HepG2 (cell line): ENCODE measurements around the gene MGMT. TPM values are rescaled to one million over a fixed set of nuclear protein-coding genes. Genes with fewer than 3 reads are reported as not detected.

ENCODE experiments used
- ATAC-seq: fragments of 200-7000 bp; cut with Tn5 transposase; 3 replicates; pipeline ENCODE4 v1.9.1; 2020; ENCODE audit warnings: mild to moderate bottlenecking, moderate library complexity
- BruUV-seq: library from RNA; stranded (reverse); fragments of 400-500 nt; replicated peaks from 2 replicates; lab custom pipeline; 2021; lab: Mats Ljungman, UMichigan
- CTCF ChIA-PET: fragments of 300-600 bp; formaldehyde crosslinking; extraction: SDS; loops from one replicate; lab custom pipeline; 2021; ENCODE audit warnings: low total read pairs, inconsistent platforms, low intra/inter-chr PET ratio; lab: Yijun Ruan, JAX
- POLR2A ChIA-PET: fragments of 350-600 bp; sonication (Branson Sonifier 250); formaldehyde crosslinking; loops from one replicate; lab custom pipeline; 2020; ENCODE audit warnings: antibody characterized with exemption, inconsistent platforms; lab: Yijun Ruan, JAX
- DNase-seq: peaks from one replicate; pipeline ENCODE4 v3.0.0-alpha.2; 2015; ENCODE audit warnings: low spot score
- FAIRE-seq: peaks from 3 replicates; lab custom pipeline; 2011; peaks lifted over from hg19 to GRCh38; lab: Jason Lieb, UNC
- H2AFZ ChIP-seq: one replicate; pipeline ENCODE4 v1.6.1; 2011; ENCODE audit warnings: low read length, inconsistent platforms
- H3K27ac ChIP-seq: fragments of 300-600 bp; 3 replicates; pipeline ENCODE4 v1.8.0; 2011; ENCODE audit warnings: mixed run types, mild to moderate bottlenecking, mixed read lengths, low read length, inconsistent platforms; ENCODE audit not compliant: insufficient read depth; ENCODE audit errors: extremely low read length
- H3K27me3 ChIP-seq, 2 experiments: fragments of 200-600 bp in 1 of 2; 2 replicates in 1 of 2; 3 replicates in 1 of 2; pipeline versions ENCODE4 v1.6.0 to v1.8.0; 2011; ENCODE audit warnings: low read length in 2 of 2, mild to moderate bottlenecking in 2 of 2, moderate library complexity in 2 of 2, inconsistent platforms in 1 of 2; ENCODE audit not compliant: insufficient read depth in 2 of 2, control insufficient read depth in 1 of 2
- H3K36me3 ChIP-seq, 2 experiments: fragments of 200-600 bp in 1 of 2; replicated peaks in 1 of 2; 2 replicates in 1 of 2; 3 replicates in 1 of 2; pipeline versions ENCODE4 v1.5.1 to v1.8.0; 2011; ENCODE audit warnings: low read length in 2 of 2, inconsistent platforms in 1 of 2; ENCODE audit not compliant: insufficient read depth in 2 of 2, control insufficient read depth in 1 of 2
- H3K4me1 ChIP-seq: 2 replicates; pipeline ENCODE4 v1.5.1; 2012; ENCODE audit warnings: low read length, inconsistent platforms; ENCODE audit not compliant: insufficient read depth
- H3K4me2 ChIP-seq: 2 replicates; pipeline ENCODE4 v1.6.0; 2011; ENCODE audit warnings: low read depth, low read length, inconsistent platforms
- H3K4me3 ChIP-seq, 3 experiments: fragments of 200-600 bp in 1 of 3; sonication (generic), shearing (Covaris generic) in 1 of 3; replicated peaks in 1 of 3; 2 replicates each; pipeline ENCODE4 v1.5.1; 2011 to 2016; ENCODE audit warnings: low read length in 3 of 3, inconsistent platforms in 2 of 3, low read depth in 2 of 3, mild to moderate bottlenecking in 2 of 3, control low read depth in 1 of 3, mixed read lengths in 1 of 3; ENCODE audit not compliant: insufficient read depth in 1 of 3
- H3K79me2 ChIP-seq: one replicate; pipeline ENCODE4 v1.6.1; 2011; ENCODE audit warnings: low read length, inconsistent platforms; ENCODE audit not compliant: insufficient read depth
- H3K9ac ChIP-seq: 2 replicates; pipeline ENCODE4 v1.6.0; 2011; ENCODE audit warnings: mild to moderate bottlenecking, low read depth, low read length, inconsistent platforms; ENCODE audit not compliant: insufficient read depth
- H3K9me3 ChIP-seq: 2 replicates; pipeline ENCODE4 v1.5.1; 2012; ENCODE audit warnings: mild to moderate bottlenecking, low read length
- H4K20me1 ChIP-seq: 2 replicates; pipeline ENCODE4 v1.6.0; 2011; ENCODE audit warnings: inconsistent platforms, mild to moderate bottlenecking, low read length, moderate library complexity; ENCODE audit not compliant: insufficient read depth
- CBX2 ChIP-seq, 2 experiments: fragments of 200-600 bp in 1 of 2; sonication (generic); formaldehyde crosslinking in 1 of 2; IDR thresholded peaks; 2 replicates each; pipeline versions ENCODE4 v1.7.0 to v1.8.1; 2018 to 2022; ENCODE audit warnings: low read depth in 2 of 2, low read length in 1 of 2, mild to moderate bottlenecking in 1 of 2, missing genetic modification reagents in 1 of 2
- FUBP1 ChIP-seq: sonication (generic); formaldehyde crosslinking; IDR thresholded peaks from 2 replicates; pipeline ENCODE4 v1.5.1; 2020; ENCODE audit warnings: missing genetic modification reagents, mild to moderate bottlenecking, borderline replicate concordance
- GABPB1 ChIP-seq: IDR thresholded peaks from 2 replicates; pipeline ENCODE4 v1.6.1; 2016; ENCODE audit warnings: mild to moderate bottlenecking, missing genetic modification reagents, moderate library complexity, missing compliant biosample characterization
- GLMP ChIP-seq: sonication (generic); formaldehyde crosslinking; IDR thresholded peaks from 2 replicates; pipeline ENCODE4 v1.9.0; 2021; ENCODE audit warnings: missing genetic modification reagents, mild to moderate bottlenecking, borderline replicate concordance
- GTF2F1 ChIP-seq: fragments of 150-350 bp; IDR thresholded peaks from 2 replicates; pipeline ENCODE4 v1.6.1; 2014; ENCODE audit warnings: low read length
- HIC2 ChIP-seq: sonication (generic); formaldehyde crosslinking; IDR thresholded peaks from 2 replicates; pipeline ENCODE4 v1.9.0; 2022; ENCODE audit warnings: low read depth, missing genetic modification reagents
- HNRNPLL ChIP-seq: fragments of 200-400 bp; formaldehyde crosslinking; IDR thresholded peaks from 2 replicates; pipeline ENCODE4 v1.6.1; 2017; ENCODE audit warnings: mild to moderate bottlenecking, low read depth, low read length; ENCODE audit not compliant: poor library complexity, severe bottlenecking
- HOXA9 ChIP-seq: sonication (generic); formaldehyde crosslinking; IDR thresholded peaks from 2 replicates; pipeline ENCODE4 v1.8.1; 2022; ENCODE audit warnings: missing genetic modification reagents, mild to moderate bottlenecking, moderate library complexity, borderline replicate concordance
- PAX8 ChIP-seq: sonication (generic); formaldehyde crosslinking; IDR thresholded peaks from 2 replicates; pipeline ENCODE4 v1.8.0; 2022; ENCODE audit warnings: mild to moderate bottlenecking, missing genetic modification reagents, borderline replicate concordance
- PRPF4 ChIP-seq: fragments of 200-400 bp; formaldehyde crosslinking; IDR thresholded peaks from 2 replicates; pipeline ENCODE4 v1.6.1; 2016; ENCODE audit warnings: low read length, low read depth; ENCODE audit not compliant: poor library complexity, severe bottlenecking
- RNF2 ChIP-seq: fragments of 450-650 bp; conservative IDR thresholded peaks from 2 replicates; pipeline ENCODE4 v1.6.1; 2016; ENCODE audit warnings: low read depth
- SALL2 ChIP-seq: sonication (generic); formaldehyde crosslinking; IDR thresholded peaks from 2 replicates; pipeline ENCODE4 v1.8.1; 2023; ENCODE audit warnings: mild to moderate bottlenecking, missing genetic modification reagents, inconsistent platforms
- SP5 ChIP-seq: IDR thresholded peaks from 2 replicates; pipeline ENCODE4 v1.6.1; 2016; ENCODE audit warnings: low read depth, borderline replicate concordance
- XRCC5 ChIP-seq: fragments of 200-400 bp; formaldehyde crosslinking; optimal IDR thresholded peaks from 2 replicates; pipeline ENCODE3; 2017; ENCODE audit warnings: mild to moderate bottlenecking, low read length
- ZFP91 ChIP-seq: sonication (generic); formaldehyde crosslinking; IDR thresholded peaks from 2 replicates; pipeline ENCODE4 v1.9.0; 2022; ENCODE audit warnings: missing genetic modification reagents, mild to moderate bottlenecking, borderline replicate concordance
- WGBS: methylation state at CpG from one replicate; pipeline ENCODE4 v1.1.6; 2017; ENCODE audit warnings: low lambda C conversion rate; 5-methylcytosine and 5-hydroxymethylcytosine counted together
- in situ Hi-C: cut with HindIII; loops from 2 replicates; pipeline ENCODE4 v1.10.0; 2017; ENCODE audit warnings: low pct_unique_long_range_greater_than_20kb; ENCODE audit not compliant: extremely low pct_ligation_motif_present
- intact Hi-C: fragments of 100-400 bp; cut with micrococcal nuclease; formaldehyde crosslinking; loops from one replicate; pipeline ENCODE4 v1.10.0; 2022; ENCODE audit not compliant: unreplicated experiment
- polyA plus RNA-seq, 8 experiments: library from polyadenylated mRNA; depleted of rRNA in 3 of 8; stranded (reverse) in 7 of 8; unstranded in 1 of 8; fragments of >200 nt; fragmentation: Illumina TruSeq in 4 of 8; extraction: Trizol in 4 of 8; gene quantifications; 2 replicates each; pipeline versions ENCODE4 v1.2.1 to v1.2.3, GENCODE V29; 2011 to 2016; ENCODE audit warnings: low read depth in 4 of 8, missing spikeins in 1 of 8, mixed read lengths in 1 of 8; ENCODE audit not compliant: insufficient read depth in 1 of 8
- total RNA-seq, 5 experiments: library from RNA; depleted of rRNA; stranded (reverse); fragments of >200 nt; fragmentation: Illumina TruSeq; extraction: Trizol; gene quantifications; 2 replicates each; pipeline ENCODE4 v1.2.3, GENCODE V29; 2016; ENCODE audit warnings: low read depth in 1 of 5

The MGMT gene
- total and polyA plus RNA-seq, 2 of the 13 experiments (the other 11 are each of a cell fraction or from before 2014, with no cell fraction given), result 12.0 to 19.5 TPM

- TF ChIP-seq GLMP (CRISPR knock-in tag) (no peak), PAX8 (CRISPR knock-in tag) (no peak), GABPB1 (CRISPR knock-in tag) (no peak), GTF2F1 (no peak), RNF2 (no peak), SALL2 (CRISPR knock-in tag) (no peak), HOXA9 (CRISPR knock-in tag) (no peak), HNRNPLL (no peak)
Measured at GRCh38 chr10:129622291-129622690, 155.2 kb downstream of the MGMT start (continued).

GRCh38 chr10:129622736-129623135, 155.7 kb downstream of the MGMT start:
- H3K4me2 ChIP-seq, result no peak overlapping the region
- H3K9me3 ChIP-seq, result peaks cover 11% of the 10 kb centered on the region; the same call in 1 of the 2 replicates
- H4K20me1 ChIP-seq, result no peaks in the 10 kb centered on the region
- intact Hi-C loops (no loop called here), in situ Hi-C loops (no loop called here)
- H3K36me3 ChIP-seq, result no peaks in the 10 kb centered on the region
- H2AFZ ChIP-seq, result no peak overlapping the region
- ATAC-seq (no peak), FAIRE-seq (no peak), DNase-seq (no peak)
- H3K4me1 ChIP-seq, result no peaks in the 10 kb centered on the region
- H3K27ac ChIP-seq, result no peak overlapping the region
- H3K4me3 ChIP-seq, result no peak overlapping the region
- no peak overlapping the region for H3K9ac ChIP-seq
- no peak for TF ChIP-seq FUBP1 (CRISPR knock-in tag)
- no peak for TF ChIP-seq CBX2 (IDR thresholded peaks at IDR 0.05; ENCODE audit: low read depth, low read length)
- TF ChIP-seq CBX2 (CRISPR knock-in tag; IDR thresholded peaks at IDR 0.05; ENCODE audit: low read depth), result no peak
- no peak for TF ChIP-seq XRCC5
- no peak for TF ChIP-seq HIC2
- no peak for TF ChIP-seq ZFP91 (CRISPR knock-in tag)
- no peak for TF ChIP-seq PRPF4
- no peak for TF ChIP-seq SP5
- no peaks in the 10 kb centered on the region for H3K79me2 ChIP-seq
- WGBS, result 63% methylated on average over 9 of the region's 9 CpGs
- no peaks in the 10 kb centered on the region; a peak in 1 of 5 replicates for H3K27me3 ChIP-seq
- no TSS peak for BruUV-seq
- POLR2A ChIA-PET, result no interaction called here
- CTCF ChIA-PET, result no interaction called here
